Gastroesophageal sphincter (tissue), 4 donors: ENCODE results near the gene SLC39A10. TPM values are rescaled to one million over a fixed set of nuclear protein-coding genes. Genes with fewer than 3 reads are reported as not detected.

Experiments
- ATAC-seq: fragments of 150-250 bp; one replicate; pipeline ENCODE4 v1.9.1; 2016; ENCODE audit warnings: mild to moderate bottlenecking, moderate library complexity
- H3K27ac ChIP-seq, 4 donors: fragments of 200-600 bp; sonication (generic) in 3 of 4; 1 replicate in 3 of 4; 2 replicates in 1 of 4; pipeline ENCODE4 v1.5.1; 2016 to 2019
- H3K27me3 ChIP-seq: fragments of 200-600 bp; sonication (generic); one replicate; pipeline ENCODE4 v1.5.1; 2019
- H3K36me3 ChIP-seq, 2 donors: fragments of 200-600 bp; sonication (generic); one replicate each; pipeline ENCODE4 v1.5.1; 2019; ENCODE audit warnings: control low read depth in 1 of 2
- H3K4me1 ChIP-seq, 3 donors: fragments of 200-600 bp; sonication (generic); 1 replicate in 2 of 3; 2 replicates in 1 of 3; pipeline ENCODE4 v1.5.1; 2016 to 2019; ENCODE audit warnings: control low read depth in 2 of 3
- H3K4me3 ChIP-seq, 2 donors: fragments of 200-600 bp; sonication (generic); one replicate each; pipeline ENCODE4 v1.5.1; 2019; ENCODE audit warnings: mild to moderate bottlenecking in 1 of 2, moderate library complexity in 1 of 2
- H3K9me3 ChIP-seq, 3 donors: fragments of 200-600 bp; sonication (generic); one replicate each; pipeline ENCODE4 v1.5.1; 2017 to 2019; ENCODE audit warnings: control low read depth in 2 of 3
- EP300 ChIP-seq: sonication (generic); formaldehyde crosslinking; IDR thresholded peaks from one replicate; pipeline ENCODE4 v1.6.1; 2017; ENCODE audit warnings: antibody characterized with exemption, mild to moderate bottlenecking
- POLR2A ChIP-seq, 2 donors: fragments of 450-650 bp; IDR thresholded peaks; one replicate each; pipeline ENCODE4 v1.6.1; 2017; ENCODE audit warnings: antibody characterized with exemption in 2 of 2, mild to moderate bottlenecking in 2 of 2, moderate library complexity in 1 of 2
- POLR2AphosphoS5 ChIP-seq: sonication (generic); formaldehyde crosslinking; IDR thresholded peaks from one replicate; pipeline ENCODE4 v1.6.1; 2017; ENCODE audit warnings: antibody characterized with exemption
- WGBS, 2 donors: methylation state at CpG; one replicate each; pipeline ENCODE4 v1.1.5; 2018; ENCODE audit warnings: low coverage in 1 of 2; 5-methylcytosine and 5-hydroxymethylcytosine counted together
- total RNA-seq, 4 donors: library from RNA; depleted of rRNA; stranded (reverse); fragments of >200 nt; gene quantifications; one replicate each; pipeline ENCODE4 v1.1.0, GENCODE V29; 2016
- TF ChIP-seq, protein P1 (sequence below), 4 experiments: fragments of 200-600 bp in 2 of 4; fragments of 450-650 bp in 2 of 4; sonication (generic) in 1 of 4; IDR thresholded peaks; one replicate each; pipeline ENCODE4 v1.5.1; 2017 to 2019; ENCODE audit warnings: antibody characterized with exemption in 4 of 4, mild to moderate bottlenecking in 2 of 4, moderate library complexity in 2 of 4

Gene SLC39A10
- total RNA-seq, 4 donors from 2014 or later = 7.1 to 14.6 (median 9.5) TPM

DNA sequence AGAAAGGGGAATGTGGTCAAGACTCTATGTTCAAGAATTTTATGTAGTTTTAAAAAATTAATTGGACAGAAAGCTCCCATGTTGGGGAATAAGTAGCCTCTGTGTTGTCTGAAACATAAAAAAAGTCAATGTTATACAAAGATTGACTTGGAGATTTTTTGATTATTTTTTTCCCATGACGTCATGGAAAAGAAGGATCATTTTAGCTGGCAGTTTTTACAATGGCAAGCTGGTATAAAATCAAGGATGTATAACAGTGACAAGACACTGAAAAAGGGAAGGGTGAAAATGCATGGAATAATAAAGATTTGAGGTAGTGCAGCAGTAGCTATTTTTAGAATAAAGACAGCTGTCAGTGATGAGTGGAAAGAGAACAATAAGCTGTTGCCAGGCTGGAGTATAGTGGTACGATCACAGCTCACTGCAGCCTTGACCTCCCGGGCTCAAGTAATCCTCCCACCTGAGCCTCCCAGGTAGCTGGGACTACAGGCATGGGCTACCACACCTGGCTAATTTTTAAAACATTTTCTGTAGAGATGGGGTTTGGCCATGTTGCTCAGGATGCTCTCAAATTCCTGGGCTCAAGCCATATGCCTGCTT, 9.2 kb downstream of the SLC39A10 start:
- no peaks in the 10 kb centered on the region for H3K36me3 ChIP-seq
- ATAC-seq = no peak
- no peak for TF ChIP-seq POLR2A (IDR thresholded peaks at IDR 0.05)
- TF ChIP-seq, protein P1, sequence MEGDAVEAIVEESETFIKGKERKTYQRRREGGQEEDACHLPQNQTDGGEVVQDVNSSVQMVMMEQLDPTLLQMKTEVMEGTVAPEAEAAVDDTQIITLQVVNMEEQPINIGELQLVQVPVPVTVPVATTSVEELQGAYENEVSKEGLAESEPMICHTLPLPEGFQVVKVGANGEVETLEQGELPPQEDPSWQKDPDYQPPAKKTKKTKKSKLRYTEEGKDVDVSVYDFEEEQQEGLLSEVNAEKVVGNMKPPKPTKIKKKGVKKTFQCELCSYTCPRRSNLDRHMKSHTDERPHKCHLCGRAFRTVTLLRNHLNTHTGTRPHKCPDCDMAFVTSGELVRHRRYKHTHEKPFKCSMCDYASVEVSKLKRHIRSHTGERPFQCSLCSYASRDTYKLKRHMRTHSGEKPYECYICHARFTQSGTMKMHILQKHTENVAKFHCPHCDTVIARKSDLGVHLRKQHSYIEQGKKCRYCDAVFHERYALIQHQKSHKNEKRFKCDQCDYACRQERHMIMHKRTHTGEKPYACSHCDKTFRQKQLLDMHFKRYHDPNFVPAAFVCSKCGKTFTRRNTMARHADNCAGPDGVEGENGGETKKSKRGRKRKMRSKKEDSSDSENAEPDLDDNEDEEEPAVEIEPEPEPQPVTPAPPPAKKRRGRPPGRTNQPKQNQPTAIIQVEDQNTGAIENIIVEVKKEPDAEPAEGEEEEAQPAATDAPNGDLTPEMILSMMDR (IDR thresholded peaks at IDR 0.05) = no peak
- no peak for TF ChIP-seq POLR2AphosphoS5
- no peak for TF ChIP-seq EP300
- no peaks in the 10 kb centered on the region for H3K9me3 ChIP-seq
- H3K27ac ChIP-seq = no peak overlapping the region
- WGBS, 2 donors = 60 to 82% methylated on average over 3 of the region's 3 CpGs
- no peak overlapping the region for H3K4me3 ChIP-seq
- H3K4me1 ChIP-seq = peaks cover 0 to 18% (median 0%) of the 10 kb centered on the region in 3 donors
- H3K27me3 ChIP-seq = no peaks in the 10 kb centered on the region

DNA sequence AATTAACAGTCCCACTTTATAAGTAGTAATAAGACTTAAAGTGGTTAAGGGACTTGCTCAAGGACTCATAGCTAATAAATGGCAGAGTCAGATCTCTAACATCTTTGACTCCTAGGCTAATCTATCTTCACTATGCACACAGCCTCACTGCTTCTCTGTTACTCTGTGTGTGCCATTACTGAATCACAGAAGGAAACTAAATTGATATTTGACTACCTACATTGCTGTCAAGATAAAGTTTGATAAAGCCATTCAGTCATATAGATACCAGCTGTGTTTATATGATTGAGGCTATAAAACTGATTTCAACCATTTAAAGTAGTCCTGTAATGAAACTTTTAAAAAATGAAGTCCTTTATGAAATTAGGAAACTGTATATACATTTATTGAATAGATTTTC, 10.9 kb downstream of the SLC39A10 start:
- Histone ChIP-seq H3K9me3 (no peaks in the 10 kb centered on the region), H3K4me1 (peaks cover 0 to 14% (median 0%) of the 10 kb centered on the region in 3 donors), H3K27ac (no peak overlapping the region), H3K27me3 (no peaks in the 10 kb centered on the region), H3K4me3 (no peak overlapping the region), H3K36me3 (no peaks in the 10 kb centered on the region)
- no peak for ATAC-seq
- TF ChIP-seq POLR2A (IDR thresholded peaks at IDR 0.05) = no peak
- TF ChIP-seq, protein P1 (IDR thresholded peaks at IDR 0.05) = no peak
- no peak for TF ChIP-seq EP300
- TF ChIP-seq POLR2AphosphoS5 = no peak

DNA sequence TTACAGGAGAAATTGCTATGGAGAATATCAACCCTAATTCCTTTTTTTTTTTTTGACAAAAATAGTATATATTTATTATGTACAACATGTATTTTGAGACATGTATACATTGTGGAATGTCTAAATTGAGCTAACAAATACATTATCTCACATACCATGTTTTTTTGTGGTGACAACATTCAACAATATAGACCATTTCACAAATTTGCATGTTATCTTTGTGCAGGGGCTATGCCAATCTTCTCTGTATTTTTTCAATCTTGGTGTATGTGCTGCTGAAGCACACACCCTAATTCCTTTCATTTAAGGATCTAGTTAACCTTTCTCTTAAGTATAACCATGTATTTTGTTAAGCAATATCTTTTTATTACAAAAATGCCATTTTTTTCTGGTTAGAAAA, 13.2 kb downstream of the SLC39A10 start:
- Histone ChIP-seq H3K4me1 (peaks cover 0 to 12% (median 0%) of the 10 kb centered on the region in 3 donors), H3K27ac (no peak overlapping the region), H3K27me3 (no peaks in the 10 kb centered on the region), H3K9me3 (no peaks in the 10 kb centered on the region), H3K4me3 (no peak overlapping the region), H3K36me3 (no peaks in the 10 kb centered on the region)
- no peak for ATAC-seq
- TF ChIP-seq POLR2AphosphoS5 = no peak

DNA sequence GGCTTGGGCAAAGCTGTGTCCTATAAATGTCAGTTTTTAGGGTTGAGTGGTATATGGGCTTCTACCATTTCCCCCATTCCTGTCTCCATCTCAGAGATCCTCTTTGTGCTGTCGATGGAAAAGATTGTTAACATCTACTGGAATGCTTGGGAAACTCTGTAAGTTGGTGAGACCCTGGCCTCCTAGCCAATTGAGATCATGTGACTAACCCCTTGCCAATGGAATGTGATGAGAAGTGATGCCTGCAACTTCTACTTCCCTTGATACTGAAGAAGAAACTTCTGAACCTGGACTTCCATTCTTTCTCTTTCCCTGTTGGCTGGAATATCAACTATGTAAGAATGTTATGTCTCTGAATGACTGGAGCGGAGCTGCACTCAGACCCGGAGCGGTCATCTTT, 14.5 kb downstream of the SLC39A10 start:
- Histone ChIP-seq H3K27ac (no peak overlapping the region), H3K36me3 (no peaks in the 10 kb centered on the region), H3K4me1 (peaks cover 0 to 3% (median 0%) of the 10 kb centered on the region in 3 donors), H3K4me3 (no peak overlapping the region), H3K27me3 (no peaks in the 10 kb centered on the region), H3K9me3 (no peaks in the 10 kb centered on the region)
- no peak for TF ChIP-seq POLR2A (IDR thresholded peaks at IDR 0.05)
- ATAC-seq = no peak
- WGBS, 2 donors = 50 to 72% methylated on average over 2 to 4 of the region's 4 CpGs

DNA sequence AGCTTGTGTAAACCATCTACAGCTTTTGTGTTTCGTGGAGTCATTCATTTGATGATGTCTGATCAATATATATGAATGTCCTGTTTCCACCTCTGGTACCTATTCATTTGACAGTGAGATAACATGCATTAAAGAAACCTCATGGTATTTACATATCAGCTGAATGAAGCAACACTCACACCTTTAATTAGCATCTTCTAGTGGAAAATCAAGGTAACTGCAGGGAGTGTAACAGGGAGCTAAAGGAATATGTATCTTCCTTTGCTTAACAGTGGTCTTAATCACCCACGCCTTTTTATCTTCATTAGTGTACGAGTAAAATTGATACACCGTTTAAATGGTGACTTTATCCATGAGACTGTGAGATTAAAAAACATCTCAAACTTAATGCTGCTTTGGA, 15.6 kb downstream of the SLC39A10 start:
- Histone ChIP-seq H3K9me3 (no peaks in the 10 kb centered on the region), H3K27ac (no peak overlapping the region), H3K36me3 (no peaks in the 10 kb centered on the region), H3K4me3 (no peak overlapping the region), H3K4me1 (no peaks in the 10 kb centered on the region), H3K27me3 (no peaks in the 10 kb centered on the region)
- WGBS, 2 donors = 94 to 98% methylated on average over 4 of the region's 4 CpGs
- ATAC-seq = no peak
- no peak for TF ChIP-seq POLR2AphosphoS5
- TF ChIP-seq, protein P1 (IDR thresholded peaks at IDR 0.05) = no peak
- TF ChIP-seq POLR2A (IDR thresholded peaks at IDR 0.05) = no peak

DNA sequence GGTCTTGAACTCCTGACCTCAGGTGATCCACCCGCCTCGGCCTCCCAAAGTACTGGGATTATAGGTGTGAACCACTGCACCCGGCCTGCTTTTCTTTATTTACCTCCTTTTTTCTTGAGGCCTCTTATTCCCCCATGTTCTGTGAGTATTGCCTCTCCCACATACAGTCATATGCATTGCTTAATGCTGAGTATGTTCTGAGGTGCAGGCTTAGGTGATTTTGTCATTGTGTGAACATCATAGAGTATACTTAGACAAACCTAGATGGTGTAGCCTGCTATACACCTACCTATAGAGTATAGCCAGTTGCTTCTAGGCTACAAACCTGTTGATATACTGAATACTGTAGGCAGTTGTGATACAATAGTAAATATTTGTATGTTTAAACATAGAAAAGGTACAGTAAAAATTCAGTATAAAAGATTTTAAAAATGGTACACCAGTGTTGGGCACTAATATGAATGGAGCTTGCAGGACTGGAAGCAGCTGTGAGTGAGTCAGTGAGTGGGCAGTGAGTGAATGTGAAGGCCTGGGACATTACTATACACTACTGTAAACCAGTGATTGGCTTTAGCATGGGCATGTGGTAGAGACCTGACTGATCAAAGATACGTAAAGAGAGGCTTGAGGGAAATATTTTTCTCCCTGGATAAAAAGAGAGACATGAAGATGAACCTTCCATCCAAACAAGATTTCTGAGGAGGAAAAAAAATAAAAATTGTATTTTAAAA, 17.6 kb downstream of the SLC39A10 start:
- no peak overlapping the region for H3K27ac ChIP-seq
- H3K4me1 ChIP-seq = no peaks in the 10 kb centered on the region
- H3K27me3 ChIP-seq = no peaks in the 10 kb centered on the region
- no peaks in the 10 kb centered on the region for H3K36me3 ChIP-seq
- TF ChIP-seq POLR2AphosphoS5 (no peak), POLR2A (IDR thresholded peaks at IDR 0.05) (no peak), EP300 (no peak)
- TF ChIP-seq, protein P1 (IDR thresholded peaks at IDR 0.05) = no peak
- H3K9me3 ChIP-seq = no peaks in the 10 kb centered on the region
- ATAC-seq = no peak
- 91 to 94% methylated on average over 4 of the region's 4 CpGs for WGBS, 2 donors
- H3K4me3 ChIP-seq = no peak overlapping the region
